Endothelial cell of umbilical vein (primary cell): ENCODE results near the gene MAGED1. TPM values are rescaled to one million over a fixed set of nuclear protein-coding genes. Genes with fewer than 3 reads are reported as not detected.

Source experiments
- BruUV-seq: library from RNA; stranded (reverse); fragments of 400-500 nt; replicated peaks from 2 replicates; lab custom pipeline; 2021; lab: Mats Ljungman, UMichigan
- CTCF ChIA-PET: fragments of 300-600, 350-600 bp; sonication (Branson Sonifier 250); formaldehyde crosslinking; loops from one replicate; lab custom pipeline; 2021; ENCODE audit warnings: antibody characterized with exemption, inconsistent platforms; lab: Charles Lee
- POLR2A ChIA-PET: fragments of 300-600, 350-600 bp; sonication (Branson Sonifier 250); formaldehyde crosslinking; loops from one replicate; lab custom pipeline; 2021; ENCODE audit warnings: antibody characterized with exemption, inconsistent platforms; lab: Charles Lee
- DNase-seq: peaks from one replicate; pipeline ENCODE4 v3.0.0-alpha.2; 2011; ENCODE audit warnings: low read depth, low spot score
- FAIRE-seq: peaks from 2 replicates; lab custom pipeline; 2011; peaks lifted over from hg19 to GRCh38; lab: Jason Lieb, UNC
- H2AFZ ChIP-seq: 2 replicates; pipeline ENCODE4 v1.6.0; 2012; ENCODE audit warnings: low read depth, low read length, control low read depth, inconsistent platforms
- H3K27ac ChIP-seq: 2 replicates; pipeline ENCODE4 v1.5.1; 2011; ENCODE audit warnings: low read depth, mild to moderate bottlenecking, control low read depth, low read length, moderate library complexity; ENCODE audit not compliant: insufficient read depth
- H3K27me3 ChIP-seq, 2 experiments: 2 replicates each; pipeline versions ENCODE4 v1.6.0 to v1.6.1; 2011; ENCODE audit warnings: low read length in 2 of 2, mixed read lengths in 1 of 2; ENCODE audit not compliant: control insufficient read depth in 2 of 2, insufficient read depth in 2 of 2
- H3K36me3 ChIP-seq, 2 experiments: 2 replicates in 1 of 2; 3 replicates in 1 of 2; pipeline ENCODE4 v1.5.1; 2011; ENCODE audit warnings: low read length in 2 of 2, mild to moderate bottlenecking in 1 of 2, moderate library complexity in 1 of 2; ENCODE audit not compliant: control insufficient read depth in 2 of 2, insufficient read depth in 2 of 2; ENCODE audit errors: extremely low read depth in 1 of 2
- H3K4me1 ChIP-seq: 3 replicates; pipeline ENCODE4 v1.5.1; 2011; ENCODE audit warnings: mild to moderate bottlenecking, low read length; ENCODE audit not compliant: control insufficient read depth, insufficient read depth; ENCODE audit errors: extremely low read depth
- H3K4me2 ChIP-seq: 2 replicates; pipeline ENCODE4 v1.6.1; 2011; ENCODE audit warnings: low read length, control low read depth, mixed read lengths; ENCODE audit not compliant: insufficient read depth
- H3K4me3 ChIP-seq, 3 experiments: fragments of 200-600 bp in 1 of 3; sonication (generic), shearing (Covaris generic) in 1 of 3; replicated peaks in 1 of 3; 2 replicates each; pipeline ENCODE4 v1.5.1; 2011 to 2016; ENCODE audit warnings: control low read depth in 3 of 3, low read length in 3 of 3, mild to moderate bottlenecking in 2 of 3, inconsistent platforms in 1 of 3, low read depth in 1 of 3, moderate library complexity in 1 of 3; ENCODE audit not compliant: insufficient read depth in 1 of 3
- H3K79me2 ChIP-seq: 2 replicates; pipeline ENCODE4 v1.6.0; 2012; ENCODE audit warnings: low read length, inconsistent platforms; ENCODE audit not compliant: control insufficient read depth, insufficient read depth
- H3K9ac ChIP-seq: replicated peaks from 2 replicates; pipeline ENCODE3; 2011; ENCODE audit warnings: low read length, control low read depth; ENCODE audit not compliant: insufficient read depth; ENCODE audit errors: extremely low read depth
- H3K9me1 ChIP-seq: replicated peaks from 3 replicates; pipeline ENCODE4 v1.6.0; 2011; ENCODE audit warnings: mild to moderate bottlenecking, low read length; ENCODE audit not compliant: control insufficient read depth, insufficient read depth; ENCODE audit errors: extremely low read depth
- H3K9me3 ChIP-seq: replicated peaks from 2 replicates; pipeline ENCODE4 v1.5.1; 2012; ENCODE audit warnings: low read length, inconsistent platforms; ENCODE audit not compliant: control insufficient read depth, insufficient read depth
- H4K20me1 ChIP-seq: replicated peaks from 2 replicates; pipeline ENCODE3; 2011; ENCODE audit warnings: mild to moderate bottlenecking, low read length; ENCODE audit not compliant: control insufficient read depth, insufficient read depth; ENCODE audit errors: extremely low read depth
- CTCF ChIP-seq, 2 donors: IDR thresholded peaks; 1 replicate in 1 of 2; 2 replicates in 1 of 2; pipeline ENCODE4 v1.5.1; 2011; ENCODE audit warnings: low read length in 2 of 2, mild to moderate bottlenecking in 2 of 2, moderate library complexity in 2 of 2, control low read depth in 1 of 2, inconsistent platforms in 1 of 2, low read depth in 1 of 2; ENCODE audit not compliant: insufficient read depth in 1 of 2; ENCODE audit errors: extremely low read depth in 1 of 2
- EZH2 ChIP-seq: IDR thresholded peaks from 2 replicates; pipeline ENCODE4 v1.6.1; 2012; ENCODE audit warnings: borderline replicate concordance, low read depth, mild to moderate bottlenecking, moderate library complexity, low read length, inconsistent platforms; ENCODE audit not compliant: severe bottlenecking
- FOS ChIP-seq: IDR thresholded peaks from 2 replicates; pipeline ENCODE4 v1.6.1; 2011; ENCODE audit warnings: mild to moderate bottlenecking, low read length, moderate library complexity, borderline replicate concordance; ENCODE audit not compliant: insufficient read depth
- GATA2 ChIP-seq: IDR thresholded peaks from 2 replicates; pipeline ENCODE4 v1.7.0; 2011; ENCODE audit warnings: low read depth, mild to moderate bottlenecking, moderate library complexity, mixed read lengths, low read length; ENCODE audit not compliant: insufficient read length, insufficient read depth
- JUN ChIP-seq: IDR thresholded peaks from 2 replicates; pipeline ENCODE4 v1.6.1; 2011; ENCODE audit warnings: borderline replicate concordance, low read depth; ENCODE audit not compliant: insufficient read length, insufficient read depth
- MAX ChIP-seq: IDR thresholded peaks from 2 replicates; pipeline ENCODE4 v1.6.1; 2011; ENCODE audit not compliant: insufficient read depth, insufficient read length
- MYC ChIP-seq: IDR thresholded peaks from one replicate; pipeline ENCODE4 v1.6.1; 2011; ENCODE audit warnings: mild to moderate bottlenecking, low read depth, low read length
- POLR2A ChIP-seq: IDR thresholded peaks from 2 replicates; pipeline ENCODE4 v1.6.1; 2012; ENCODE audit warnings: low read depth, mild to moderate bottlenecking, control low read depth, low read length
- POLR2AphosphoS5 ChIP-seq: IDR thresholded peaks from 2 replicates; pipeline ENCODE4 v1.6.1; 2012; ENCODE audit warnings: low read depth, mild to moderate bottlenecking, control low read depth, low read length, moderate library complexity; ENCODE audit not compliant: insufficient read depth
- dilution Hi-C: fragments of 300-500 bp; cut with MboI; formaldehyde crosslinking; loops from one replicate; pipeline ENCODE4 v1.15.0; 2019; ENCODE audit warnings: low sequenced_read_pairs; ENCODE audit not compliant: extremely low pct_ligation_motif_present
- intact Hi-C: fragments of 100-400 bp; cut with micrococcal nuclease; formaldehyde crosslinking; loops from one replicate; pipeline ENCODE4 v1.10.0; 2022
- polyA plus RNA-seq, 4 experiments: library from polyadenylated mRNA; depleted of rRNA in 3 of 4; stranded (reverse) in 3 of 4; unstranded in 1 of 4; fragments of >200 nt; gene quantifications; 2 replicates each; pipeline versions ENCODE4 v1.2.1 to v1.2.3, GENCODE V29; 2011 to 2012; ENCODE audit warnings: missing spikeins in 1 of 4
- total RNA-seq: library from RNA; stranded (reverse); gene quantifications from 2 replicates; pipeline ENCODE4 v1.2.3, GENCODE V29; 2021

The MAGED1 gene
- total and polyA plus RNA-seq, 2 donors (not counting 3 experiments of a cell fraction or from before 2014, with no cell fraction given), result 192 to 198 TPM

GRCh38 chrX:51847463-51847862, 46.0 kb upstream of the MAGED1 start:
- no peaks in the 10 kb centered on the region for H3K4me1 ChIP-seq
- H3K4me3 ChIP-seq, result no peak overlapping the region
- H2AFZ ChIP-seq, result no peak overlapping the region
- intact Hi-C loops, result no loop called here
- H3K79me2 ChIP-seq, result no peaks in the 10 kb centered on the region
- no peak overlapping the region for H3K9ac ChIP-seq
- ChIA-PET CTCF (interaction anchor here (1.1 kb wide), 1 partner anchor 13 kb away, joined by 3 read pairs; no protein-coding TSS in a partner anchor), POLR2A (no interaction called here)
- no peak overlapping the region for H3K4me2 ChIP-seq
- H3K27ac ChIP-seq, result no peak overlapping the region
- H3K9me1 ChIP-seq, result no peaks in the 10 kb centered on the region
- BruUV-seq, result no TSS peak
- no peak for TF ChIP-seq MYC
- TF ChIP-seq EZH2, result no peak
- no peak for TF ChIP-seq POLR2A
- no peak for TF ChIP-seq FOS
- no peak for TF ChIP-seq MAX
- H3K27me3 ChIP-seq, result no peaks in the 10 kb centered on the region
- dilution Hi-C loops, result no loop called here
- H3K36me3 ChIP-seq, result no peaks in the 10 kb centered on the region
- H4K20me1 ChIP-seq, result no peaks in the 10 kb centered on the region
- DNase-seq, result no peak
- FAIRE-seq, result no peak
- H3K9me3 ChIP-seq, result no peaks in the 10 kb centered on the region

GRCh38 chrX:51851507-51852085, 41.8 kb upstream of the MAGED1 start:
- H3K9me3 ChIP-seq, result no peaks in the 10 kb centered on the region
- H3K36me3 ChIP-seq, result no peaks in the 10 kb centered on the region
- H3K27ac ChIP-seq, result no peak overlapping the region
- no peak overlapping the region for H3K4me3 ChIP-seq
- no peak overlapping the region for H3K4me2 ChIP-seq
- H3K9ac ChIP-seq, result no peak overlapping the region
- TF ChIP-seq FOS (no peak), POLR2A (no peak), MAX (no peak), EZH2 (no peak), CTCF (IDR thresholded peaks at IDR 0.05; ENCODE audit: extremely low read depth in 1 of 2, insufficient read depth in 1 of 2, low read depth in 1 of 2, low read length in 2 of 2) (no peak), POLR2AphosphoS5 (no peak), JUN (no peak), MYC (no peak), GATA2 (no peak)
- dilution Hi-C loops, result no loop called here
- intact Hi-C loops, result no loop called here
- DNase-seq (no peak), FAIRE-seq (no peak)
- H3K79me2 ChIP-seq, result no peaks in the 10 kb centered on the region
- ChIA-PET CTCF (no interaction called here), POLR2A (no interaction called here)
- BruUV-seq, result no TSS peak
- no peaks in the 10 kb centered on the region for H3K9me1 ChIP-seq
- H3K4me1 ChIP-seq, result no peaks in the 10 kb centered on the region
- no peaks in the 10 kb centered on the region for H4K20me1 ChIP-seq
- H2AFZ ChIP-seq, result no peak overlapping the region
- H3K27me3 ChIP-seq, result no peaks in the 10 kb centered on the region
